Chondrocyte (in vitro differentiated cells): ENCODE measurements around the gene IRF2. TPM values are rescaled to one million over a fixed set of nuclear protein-coding genes. Genes with fewer than 3 reads are reported as not detected.

Experiments
- DNase-seq: peaks from one replicate; pipeline ENCODE4 v3.0.0; 2021; ENCODE audit warnings: mixed read lengths, low spot score
- H3K27ac Mint-ChIP-seq: one replicate; pipeline ENCODE4 v1.8.0; 2021; ENCODE audit warnings: mild to moderate bottlenecking, moderate library complexity, mixed read lengths; ENCODE audit not compliant: unreplicated experiment
- H3K27me3 Mint-ChIP-seq: 2 replicates; pipeline ENCODE4 v1.8.0; 2021; ENCODE audit warnings: low read depth, mixed read lengths
- H3K36me3 Mint-ChIP-seq: 2 replicates; pipeline ENCODE4 v1.8.0; 2021; ENCODE audit warnings: low read depth, mixed read lengths
- H3K4me1 Mint-ChIP-seq: 2 replicates; pipeline ENCODE4 v1.8.0; 2021; ENCODE audit warnings: low read depth, mild to moderate bottlenecking, mixed read lengths
- H3K4me3 Mint-ChIP-seq: one replicate; pipeline ENCODE4 v1.8.0; 2021; ENCODE audit warnings: mild to moderate bottlenecking, moderate library complexity, mixed read lengths; ENCODE audit not compliant: unreplicated experiment
- H3K9me3 Mint-ChIP-seq: 2 replicates; pipeline ENCODE4 v1.8.0; 2021; ENCODE audit warnings: low read depth, mixed read lengths
- total RNA-seq: library from RNA; stranded (reverse); gene quantifications from 3 replicates; pipeline ENCODE4 v1.2.1, GENCODE V29; 2021
- TF ChIP-seq, protein P1 (sequence below): fragments of 200-600 bp; sonication (generic); IDR thresholded peaks from 2 replicates; pipeline ENCODE4 v1.5.0; 2021; ENCODE audit warnings: antibody characterized with exemption, mild to moderate bottlenecking, moderate library complexity

Gene IRF2
- total RNA-seq, 1 donor from 2014 or later = 13.2 TPM

DNA sequence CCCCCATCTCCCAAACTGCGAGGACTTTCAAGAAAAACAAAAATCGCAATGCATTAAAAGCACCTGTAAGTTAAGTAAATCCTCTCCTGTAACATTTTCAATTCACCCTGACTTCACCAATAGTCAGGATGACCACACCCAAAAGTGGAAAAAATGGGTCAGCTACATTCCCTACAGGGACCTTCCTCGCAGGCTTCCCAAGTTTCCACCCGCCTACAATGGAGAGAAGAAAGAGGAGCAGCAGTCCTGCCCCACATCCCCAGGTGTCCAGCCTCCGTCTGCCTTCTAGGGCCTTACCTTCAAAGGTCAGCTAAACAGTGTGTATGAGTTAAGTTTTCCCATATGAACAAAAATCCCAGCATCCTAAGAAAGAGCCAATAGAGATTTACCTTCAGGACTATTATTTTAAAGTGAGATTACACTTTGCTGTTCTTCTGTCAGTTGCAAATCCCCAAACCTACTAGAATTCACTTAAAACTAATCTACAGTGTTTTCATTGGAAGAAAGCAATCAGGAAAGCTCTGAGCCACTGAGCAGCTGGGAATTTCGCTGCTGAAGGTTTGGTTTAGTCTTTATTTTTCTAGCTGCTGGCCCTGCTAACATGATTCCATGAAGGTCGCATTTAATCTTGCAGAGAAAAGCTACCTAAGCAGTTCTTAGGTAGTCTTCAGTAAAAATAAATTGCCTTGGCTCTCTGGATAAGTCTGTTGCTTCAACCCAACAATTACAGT is 12.5 kb downstream of the IRF2 start:
- TF ChIP-seq, protein P1, sequence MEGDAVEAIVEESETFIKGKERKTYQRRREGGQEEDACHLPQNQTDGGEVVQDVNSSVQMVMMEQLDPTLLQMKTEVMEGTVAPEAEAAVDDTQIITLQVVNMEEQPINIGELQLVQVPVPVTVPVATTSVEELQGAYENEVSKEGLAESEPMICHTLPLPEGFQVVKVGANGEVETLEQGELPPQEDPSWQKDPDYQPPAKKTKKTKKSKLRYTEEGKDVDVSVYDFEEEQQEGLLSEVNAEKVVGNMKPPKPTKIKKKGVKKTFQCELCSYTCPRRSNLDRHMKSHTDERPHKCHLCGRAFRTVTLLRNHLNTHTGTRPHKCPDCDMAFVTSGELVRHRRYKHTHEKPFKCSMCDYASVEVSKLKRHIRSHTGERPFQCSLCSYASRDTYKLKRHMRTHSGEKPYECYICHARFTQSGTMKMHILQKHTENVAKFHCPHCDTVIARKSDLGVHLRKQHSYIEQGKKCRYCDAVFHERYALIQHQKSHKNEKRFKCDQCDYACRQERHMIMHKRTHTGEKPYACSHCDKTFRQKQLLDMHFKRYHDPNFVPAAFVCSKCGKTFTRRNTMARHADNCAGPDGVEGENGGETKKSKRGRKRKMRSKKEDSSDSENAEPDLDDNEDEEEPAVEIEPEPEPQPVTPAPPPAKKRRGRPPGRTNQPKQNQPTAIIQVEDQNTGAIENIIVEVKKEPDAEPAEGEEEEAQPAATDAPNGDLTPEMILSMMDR = no peak

GRCh38 chr4:184460499-184461285 is 13.7 kb downstream of the IRF2 start:
- no peaks in the 10 kb centered on the region for H3K27me3 Mint-ChIP-seq
- H3K36me3 Mint-ChIP-seq = no peaks in the 10 kb centered on the region
- DNase-seq = no peak
- peaks cover 20% of the 10 kb centered on the region for H3K4me1 Mint-ChIP-seq
- TF ChIP-seq, protein P1 = no peak
- no peak overlapping the region for H3K27ac Mint-ChIP-seq
- no peak overlapping the region for H3K4me3 Mint-ChIP-seq
- H3K9me3 Mint-ChIP-seq = no peaks in the 10 kb centered on the region

More for the DNA sequence above, 12.5 kb downstream of the IRF2 start:
- no peak overlapping the region for H3K4me3 Mint-ChIP-seq
- no peak overlapping the region for H3K27ac Mint-ChIP-seq
- no peaks in the 10 kb centered on the region for H3K36me3 Mint-ChIP-seq
- H3K9me3 Mint-ChIP-seq = no peaks in the 10 kb centered on the region
- DNase-seq = no peak
- peaks cover 20% of the 10 kb centered on the region for H3K4me1 Mint-ChIP-seq
- no peaks in the 10 kb centered on the region for H3K27me3 Mint-ChIP-seq

DNA sequence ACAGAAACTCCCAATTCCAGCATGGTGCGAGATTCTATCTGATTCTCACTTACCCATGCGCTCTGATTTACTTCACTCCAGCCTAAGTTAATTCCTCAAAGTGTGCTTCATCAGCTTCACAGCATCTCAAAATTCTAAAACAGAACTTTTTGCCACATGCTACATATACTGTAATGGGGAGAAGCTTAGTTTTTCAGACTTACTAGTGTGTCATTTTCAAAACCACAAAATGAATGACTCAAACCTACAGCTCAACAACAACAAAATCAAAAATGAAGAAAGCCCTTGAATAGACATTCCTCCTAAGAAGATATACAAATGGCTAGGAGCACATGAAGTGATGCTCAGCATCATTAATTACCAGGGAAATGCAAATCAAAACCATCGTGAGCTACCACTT is 14.9 kb downstream of the IRF2 start:
- DNase-seq = no peak
- H3K4me1 Mint-ChIP-seq = peaks cover 20% of the 10 kb centered on the region
- no peaks in the 10 kb centered on the region for H3K27me3 Mint-ChIP-seq
- no peak overlapping the region for H3K4me3 Mint-ChIP-seq
- TF ChIP-seq, protein P1 = no peak
- H3K27ac Mint-ChIP-seq = no peak overlapping the region
- no peaks in the 10 kb centered on the region for H3K9me3 Mint-ChIP-seq
- no peaks in the 10 kb centered on the region for H3K36me3 Mint-ChIP-seq

DNA sequence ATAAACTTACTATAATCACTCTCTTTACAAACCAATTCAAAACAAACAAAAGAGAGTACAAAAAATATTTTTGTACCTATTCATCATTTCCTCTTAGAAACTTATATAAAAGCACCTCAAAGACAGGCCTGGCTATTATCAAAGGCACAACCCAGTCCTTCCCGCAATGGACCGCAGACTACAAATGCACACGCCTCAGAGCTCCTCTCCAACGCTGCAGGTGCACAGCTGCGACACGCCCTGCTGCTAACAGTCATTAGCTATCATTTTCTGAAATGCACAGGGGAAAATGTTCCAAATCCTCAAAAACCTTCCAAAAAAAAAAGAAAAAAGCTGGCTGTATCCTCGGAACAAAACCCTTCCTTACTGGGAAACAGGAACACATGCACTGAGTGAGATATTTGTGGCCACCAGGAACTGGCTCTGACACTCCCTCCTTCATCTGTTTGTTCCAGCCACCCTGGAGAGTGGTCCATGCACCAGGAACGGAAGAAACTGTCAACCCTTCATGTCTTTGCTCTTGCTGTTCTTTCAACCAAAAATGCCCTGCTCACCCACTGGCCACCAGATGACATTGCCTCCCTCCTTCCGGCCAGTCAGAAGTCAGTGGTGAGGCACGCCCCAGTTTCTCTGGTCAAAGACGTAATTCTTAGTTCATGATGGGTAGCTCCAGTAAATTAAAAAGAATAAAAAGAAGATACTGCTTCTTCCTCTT is 16.7 kb downstream of the IRF2 start:
- Mint-ChIP-seq H3K9me3 (no peaks in the 10 kb centered on the region), H3K4me1 (peaks cover 35% of the 10 kb centered on the region), H3K27ac (no peak overlapping the region), H3K36me3 (no peaks in the 10 kb centered on the region), H3K4me3 (no peak overlapping the region), H3K27me3 (no peaks in the 10 kb centered on the region)
- TF ChIP-seq, protein P1 = no peak
- DNase-seq = no peak

DNA sequence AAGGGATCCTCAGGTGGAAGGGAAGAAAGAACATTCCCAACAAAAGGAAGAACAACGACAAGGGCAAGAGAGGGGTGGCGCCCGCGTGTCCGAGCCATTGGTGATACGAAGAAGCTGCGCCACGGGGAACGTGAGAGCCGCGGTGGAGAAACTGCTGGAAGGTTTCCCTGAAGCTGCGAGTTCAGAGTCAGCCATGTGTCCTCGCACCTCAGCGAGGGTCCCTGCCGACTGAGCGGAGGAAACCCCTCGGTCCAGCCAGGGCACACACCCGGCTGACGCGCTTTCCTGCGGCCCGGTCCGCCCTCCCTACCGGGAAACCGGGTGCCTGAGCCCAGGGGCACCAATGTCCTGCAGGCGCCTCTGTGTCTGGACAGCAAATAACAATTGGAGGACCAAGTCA is 18.0 kb downstream of the IRF2 start:
- TF ChIP-seq, protein P1 = no peak
- H3K4me1 Mint-ChIP-seq = peaks cover 42% of the 10 kb centered on the region
- H3K27me3 Mint-ChIP-seq = no peaks in the 10 kb centered on the region

More for the DNA sequence above, 18.0 kb downstream of the IRF2 start:
- no peak for DNase-seq
- no peak overlapping the region for H3K27ac Mint-ChIP-seq
- no peak overlapping the region for H3K4me3 Mint-ChIP-seq
- H3K36me3 Mint-ChIP-seq = no peaks in the 10 kb centered on the region
- H3K9me3 Mint-ChIP-seq = no peaks in the 10 kb centered on the region
